ENCODE results near the gene SAMD15.
"Not testable (repeated sequence)": the region's sequence is repeated elsewhere in the genome, so short reads cannot be mapped to it uniquely, and the experiment has no call there.

Gene SAMD15

GRCh38 chr14:77375164-77375950 is 1.8 kb upstream of the SAMD15 start:
- DNase-seq (ENCODE audit: low spot score), result no peak
- FAIRE-seq, result no peak

- DNase-seq (ENCODE audit: low spot score) (peak; percentile 45), FAIRE-seq (no peak)
These were observed 1.0 kb upstream of the SAMD15 start for GRCh38 chr14:77375973-77376770.

- FAIRE-seq (no peak), DNase-seq (ENCODE audit: low spot score) (no peak)
These were observed 294 bp downstream of the SAMD15 start for GRCh38 chr14:77377502-77377844.

- no peak for DNase-seq (ENCODE audit: low spot score)
- FAIRE-seq, result no peak
These were observed 1.5 kb downstream of the SAMD15 start for GRCh38 chr14:77378701-77379100.

GRCh38 chr14:77390188-77390587 is 13.0 kb downstream of the SAMD15 start:
- no peak for FAIRE-seq
- DNase-seq (ENCODE audit: low spot score), result no peak

GRCh38 chr14:77400216-77400615 is 23.0 kb downstream of the SAMD15 start:
- FAIRE-seq (no peak), DNase-seq (ENCODE audit: low spot score) (no peak)

- FAIRE-seq (no peak), DNase-seq (ENCODE audit: low spot score) (no peak)
These were observed 26.6 kb downstream of the SAMD15 start for GRCh38 chr14:77403768-77404167.

- DNase-seq (ENCODE audit: low spot score) (no peak), FAIRE-seq (no peak)
These were observed 28.9 kb downstream of the SAMD15 start for GRCh38 chr14:77406086-77406485.

- no peak for DNase-seq (ENCODE audit: low spot score)
These were observed 29.5 kb downstream of the SAMD15 start for GRCh38 chr14:77406718-77407117.

GRCh38 chr14:77407158-77407557 is 30.0 kb downstream of the SAMD15 start:
- DNase-seq (ENCODE audit: low spot score) (no peak), FAIRE-seq (no peak)

More at GRCh38 chr14:77406718-77407117, 29.5 kb downstream of the SAMD15 start:
- FAIRE-seq, result no peak

GRCh38 chr14:77409131-77409533 is 32.0 kb downstream of the SAMD15 start:
- FAIRE-seq (no peak), DNase-seq (ENCODE audit: low spot score) (no peak)

GRCh38 chr14:77415403-77416030 is 38.3 kb downstream of the SAMD15 start:
- not testable (repeated sequence) for FAIRE-seq; DNase-seq (ENCODE audit: low spot score)

- FAIRE-seq; DNase-seq (ENCODE audit: low spot score): not testable (repeated sequence)
These were observed 38.9 kb downstream of the SAMD15 start for GRCh38 chr14:77416098-77416497.

- no peak for FAIRE-seq
- no peak for DNase-seq (ENCODE audit: low spot score)
These were observed 39.7 kb downstream of the SAMD15 start for GRCh38 chr14:77416836-77417235.

GRCh38 chr14:77421201-77421600 is 44.0 kb downstream of the SAMD15 start:
- FAIRE-seq, result no peak
- no peak for DNase-seq (ENCODE audit: low spot score)

- FAIRE-seq (no peak), DNase-seq (ENCODE audit: low spot score) (no peak)
These were observed 46.2 kb downstream of the SAMD15 start, which contains the start of gene NOXRED1 for GRCh38 chr14:77423423-77423822. TSS of gene NOXRED1 (minus strand) at chr14:77423523. CDS start at chr14:77422889, 634 bp downstream.

- FAIRE-seq (no peak), DNase-seq (ENCODE audit: low spot score) (no peak)
These were observed 47.7 kb downstream of the SAMD15 start for GRCh38 chr14:77424862-77425261.

- FAIRE-seq (no peak), DNase-seq (ENCODE audit: low spot score) (no peak)
These were observed 49.2 kb downstream of the SAMD15 start for GRCh38 chr14:77426396-77426795.

GRCh38 chr14:77436042-77436441 is 58.9 kb downstream of the SAMD15 start:
- DNase-seq (ENCODE audit: low spot score), result peak; percentile 10
- no peak for FAIRE-seq

GRCh38 chr14:77438596-77438995 is 61.4 kb downstream of the SAMD15 start:
- DNase-seq (ENCODE audit: low spot score) (no peak), FAIRE-seq (no peak)

GRCh38 chr14:77439861-77440260 is 62.7 kb downstream of the SAMD15 start:
- no peak for DNase-seq (ENCODE audit: low spot score)
- no peak for FAIRE-seq

Data from urothelium cell line (cell line).